ENCODE data around the gene JCAD.

GRCh38 chr10:30041196-30042105 is 17.9 kb downstream of the JCAD start:
- TF ChIP-seq FOXK2 (IDR thresholded peaks at IDR 0.05) = no peak
- TF ChIP-seq CTCF (IDR thresholded peaks at IDR 0.05 in 2 of 3, conservative IDR thresholded peaks at IDR 0.05 in 1 of 3; ENCODE audit: control insufficient read depth in 2 of 3, extremely low read depth in 1 of 3, insufficient read depth in 1 of 3, low read depth in 3 of 3, low read length in 3 of 3) = no peak
- no peak for TF ChIP-seq CHD4 (IDR thresholded peaks at IDR 0.05)
- TF ChIP-seq SREBF2 (IDR thresholded peaks at IDR 0.05; ENCODE audit: low read length) = no peak
- TF ChIP-seq MYB (IDR thresholded peaks at IDR 0.05; ENCODE audit: borderline replicate concordance, low read depth, low read length) = no peak

Data from GM12878 (cell line).